HL-60 (cell line): Measurements from ENCODE around the gene SART3.

Experiments used
- CTCF ChIP-seq: IDR thresholded peaks from one replicate; pipeline ENCODE4 v1.5.1; 2011; ENCODE audit warnings: low read length, control low read depth, inconsistent platforms; ENCODE audit not compliant: insufficient read depth
- GABPA ChIP-seq: IDR thresholded peaks from 2 replicates; pipeline ENCODE4 v1.6.1; 2012; ENCODE audit warnings: low read depth
- POLR2AphosphoS5 ChIP-seq: IDR thresholded peaks from 2 replicates; pipeline ENCODE4 v1.6.1; 2012; ENCODE audit warnings: low read depth
- REST ChIP-seq: IDR thresholded peaks from 2 replicates; pipeline ENCODE4 v1.6.1; 2012; ENCODE audit warnings: low read depth; ENCODE audit not compliant: insufficient replicate concordance
- SPI1 ChIP-seq: IDR thresholded peaks from 2 replicates; pipeline ENCODE4 v1.6.1; 2012; ENCODE audit warnings: low read depth, mild to moderate bottlenecking, borderline replicate concordance

- TF ChIP-seq CTCF (no peak), REST (no peak), GABPA (no peak), POLR2AphosphoS5 (no peak), SPI1 (no peak)
Observed at GRCh38 chr12:108599948-108600701, 39.2 kb upstream of the SART3 start.
